Endothelial cell of umbilical vein (primary cell): Measurements from ENCODE around the gene VPS8. TPM values are rescaled to one million over a fixed set of nuclear protein-coding genes. Genes with fewer than 3 reads are reported as not detected.

ENCODE experiments used
- BruUV-seq: library from RNA; stranded (reverse); fragments of 400-500 nt; replicated peaks from 2 replicates; lab custom pipeline; 2021; lab: Mats Ljungman, UMichigan
- CTCF ChIA-PET: fragments of 300-600, 350-600 bp; sonication (Branson Sonifier 250); formaldehyde crosslinking; loops from one replicate; lab custom pipeline; 2021; ENCODE audit warnings: antibody characterized with exemption, inconsistent platforms; lab: Charles Lee
- POLR2A ChIA-PET: fragments of 300-600, 350-600 bp; sonication (Branson Sonifier 250); formaldehyde crosslinking; loops from one replicate; lab custom pipeline; 2021; ENCODE audit warnings: antibody characterized with exemption, inconsistent platforms; lab: Charles Lee
- DNase-seq: peaks from one replicate; pipeline ENCODE4 v3.0.0-alpha.2; 2011; ENCODE audit warnings: low read depth, low spot score
- FAIRE-seq: peaks from 2 replicates; lab custom pipeline; 2011; peaks lifted over from hg19 to GRCh38; lab: Jason Lieb, UNC
- H2AFZ ChIP-seq: 2 replicates; pipeline ENCODE4 v1.6.0; 2012; ENCODE audit warnings: low read depth, low read length, control low read depth, inconsistent platforms
- H3K27ac ChIP-seq: 2 replicates; pipeline ENCODE4 v1.5.1; 2011; ENCODE audit warnings: low read depth, mild to moderate bottlenecking, control low read depth, low read length, moderate library complexity; ENCODE audit not compliant: insufficient read depth
- H3K27me3 ChIP-seq, 2 experiments: 2 replicates each; pipeline versions ENCODE4 v1.6.0 to v1.6.1; 2011; ENCODE audit warnings: low read length in 2 of 2, mixed read lengths in 1 of 2; ENCODE audit not compliant: control insufficient read depth in 2 of 2, insufficient read depth in 2 of 2
- H3K36me3 ChIP-seq, 2 experiments: 2 replicates in 1 of 2; 3 replicates in 1 of 2; pipeline ENCODE4 v1.5.1; 2011; ENCODE audit warnings: low read length in 2 of 2, mild to moderate bottlenecking in 1 of 2, moderate library complexity in 1 of 2; ENCODE audit not compliant: control insufficient read depth in 2 of 2, insufficient read depth in 2 of 2; ENCODE audit errors: extremely low read depth in 1 of 2
- H3K4me1 ChIP-seq: 3 replicates; pipeline ENCODE4 v1.5.1; 2011; ENCODE audit warnings: mild to moderate bottlenecking, low read length; ENCODE audit not compliant: control insufficient read depth, insufficient read depth; ENCODE audit errors: extremely low read depth
- H3K4me2 ChIP-seq: 2 replicates; pipeline ENCODE4 v1.6.1; 2011; ENCODE audit warnings: low read length, control low read depth, mixed read lengths; ENCODE audit not compliant: insufficient read depth
- H3K4me3 ChIP-seq, 3 experiments: fragments of 200-600 bp in 1 of 3; sonication (generic), shearing (Covaris generic) in 1 of 3; replicated peaks in 1 of 3; 2 replicates each; pipeline ENCODE4 v1.5.1; 2011 to 2016; ENCODE audit warnings: control low read depth in 3 of 3, low read length in 3 of 3, mild to moderate bottlenecking in 2 of 3, inconsistent platforms in 1 of 3, low read depth in 1 of 3, moderate library complexity in 1 of 3; ENCODE audit not compliant: insufficient read depth in 1 of 3
- H3K79me2 ChIP-seq: 2 replicates; pipeline ENCODE4 v1.6.0; 2012; ENCODE audit warnings: low read length, inconsistent platforms; ENCODE audit not compliant: control insufficient read depth, insufficient read depth
- H3K9ac ChIP-seq: replicated peaks from 2 replicates; pipeline ENCODE3; 2011; ENCODE audit warnings: low read length, control low read depth; ENCODE audit not compliant: insufficient read depth; ENCODE audit errors: extremely low read depth
- H3K9me1 ChIP-seq: replicated peaks from 3 replicates; pipeline ENCODE4 v1.6.0; 2011; ENCODE audit warnings: mild to moderate bottlenecking, low read length; ENCODE audit not compliant: control insufficient read depth, insufficient read depth; ENCODE audit errors: extremely low read depth
- H3K9me3 ChIP-seq: replicated peaks from 2 replicates; pipeline ENCODE4 v1.5.1; 2012; ENCODE audit warnings: low read length, inconsistent platforms; ENCODE audit not compliant: control insufficient read depth, insufficient read depth
- H4K20me1 ChIP-seq: replicated peaks from 2 replicates; pipeline ENCODE3; 2011; ENCODE audit warnings: mild to moderate bottlenecking, low read length; ENCODE audit not compliant: control insufficient read depth, insufficient read depth; ENCODE audit errors: extremely low read depth
- dilution Hi-C: fragments of 300-500 bp; cut with MboI; formaldehyde crosslinking; loops from one replicate; pipeline ENCODE4 v1.15.0; 2019; ENCODE audit warnings: low sequenced_read_pairs; ENCODE audit not compliant: extremely low pct_ligation_motif_present
- intact Hi-C: fragments of 100-400 bp; cut with micrococcal nuclease; formaldehyde crosslinking; loops from one replicate; pipeline ENCODE4 v1.10.0; 2022
- polyA plus RNA-seq, 4 experiments: library from polyadenylated mRNA; depleted of rRNA in 3 of 4; stranded (reverse) in 3 of 4; unstranded in 1 of 4; fragments of >200 nt; gene quantifications; 2 replicates each; pipeline versions ENCODE4 v1.2.1 to v1.2.3, GENCODE V29; 2011 to 2012; ENCODE audit warnings: missing spikeins in 1 of 4
- total RNA-seq: library from RNA; stranded (reverse); gene quantifications from 2 replicates; pipeline ENCODE4 v1.2.3, GENCODE V29; 2021
- TF ChIP-seq, protein P1 (sequence below), 2 donors: IDR thresholded peaks; 1 replicate in 1 of 2; 2 replicates in 1 of 2; pipeline ENCODE4 v1.5.1; 2011; ENCODE audit warnings: low read length in 2 of 2, mild to moderate bottlenecking in 2 of 2, moderate library complexity in 2 of 2, control low read depth in 1 of 2, inconsistent platforms in 1 of 2, low read depth in 1 of 2; ENCODE audit not compliant: insufficient read depth in 1 of 2; ENCODE audit errors: extremely low read depth in 1 of 2
- TF ChIP-seq, protein P2 (sequence below): IDR thresholded peaks from 2 replicates; pipeline ENCODE4 v1.6.1; 2011; ENCODE audit not compliant: insufficient read depth, insufficient read length

Gene VPS8
- total and polyA plus RNA-seq, 2 donors (not counting 3 experiments of a cell fraction or from before 2014, with no cell fraction given), result 13.7 to 51.6 TPM

DNA sequence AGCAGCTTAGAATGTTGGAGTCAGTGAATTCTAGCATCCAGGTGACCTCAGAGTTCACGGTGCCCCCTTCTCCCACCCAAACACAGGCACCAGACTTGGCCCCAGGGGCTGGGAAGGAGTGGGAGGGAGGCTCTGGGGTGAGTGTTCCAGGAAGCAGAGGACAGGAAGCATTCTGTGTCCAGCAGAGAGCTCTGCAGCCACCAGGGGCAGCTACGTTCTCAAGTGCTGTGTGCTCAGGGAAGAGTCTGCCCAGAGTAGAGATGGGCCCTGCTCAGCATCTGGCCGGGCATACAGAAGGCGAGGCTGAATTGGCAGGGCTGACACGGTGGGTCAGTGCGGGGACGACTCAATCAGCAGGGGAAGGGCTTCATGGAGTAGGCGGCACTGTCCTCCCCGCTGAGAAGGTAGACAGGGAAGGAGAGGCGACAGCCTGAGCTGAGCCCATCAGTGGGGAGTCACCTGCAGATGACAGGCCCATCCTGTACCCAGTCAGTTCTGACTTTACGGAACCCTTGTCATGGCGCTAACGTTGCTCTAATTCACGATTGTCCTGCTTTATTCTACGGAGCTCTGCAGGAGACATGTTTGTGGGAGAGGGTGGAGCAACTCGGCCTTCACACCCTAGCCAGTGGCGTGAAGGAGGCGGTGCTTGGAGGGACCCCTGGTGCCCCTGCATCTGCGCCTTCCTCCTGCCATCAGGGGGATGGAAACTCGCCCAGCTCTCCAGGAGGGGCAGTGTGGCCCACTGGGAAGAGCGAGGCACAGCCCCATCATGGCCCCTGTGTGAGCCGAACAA, 258.7 kb downstream of the VPS8 start:
- Histone ChIP-seq H3K9ac (no peak overlapping the region), H3K9me1 (no peaks in the 10 kb centered on the region), H3K27me3 (no peaks in the 10 kb centered on the region), H3K9me3 (no peaks in the 10 kb centered on the region), H3K4me1 (no peaks in the 10 kb centered on the region), H4K20me1 (no peaks in the 10 kb centered on the region), H3K4me2 (no peak overlapping the region), H3K4me3 (no peak overlapping the region), H3K36me3 (no peaks in the 10 kb centered on the region), H2AFZ (no peak overlapping the region), H3K79me2 (no peaks in the 10 kb centered on the region), H3K27ac (no peak overlapping the region)
- no TSS peak for BruUV-seq
- intact Hi-C loops (loop anchor here (1.0 kb wide), 1 partner anchor 195 kb away; no protein-coding TSS in a partner anchor), dilution Hi-C loops (no loop called here)
- ChIA-PET POLR2A (no interaction called here), CTCF (interaction anchor here (0.6 to 1.5 kb wide), 14 partner anchors 10 to 509 kb away, joined by 3 to 30 read pairs (median 3); partner anchors contain the start of gene EPHB3)
- TF ChIP-seq, protein P1, sequence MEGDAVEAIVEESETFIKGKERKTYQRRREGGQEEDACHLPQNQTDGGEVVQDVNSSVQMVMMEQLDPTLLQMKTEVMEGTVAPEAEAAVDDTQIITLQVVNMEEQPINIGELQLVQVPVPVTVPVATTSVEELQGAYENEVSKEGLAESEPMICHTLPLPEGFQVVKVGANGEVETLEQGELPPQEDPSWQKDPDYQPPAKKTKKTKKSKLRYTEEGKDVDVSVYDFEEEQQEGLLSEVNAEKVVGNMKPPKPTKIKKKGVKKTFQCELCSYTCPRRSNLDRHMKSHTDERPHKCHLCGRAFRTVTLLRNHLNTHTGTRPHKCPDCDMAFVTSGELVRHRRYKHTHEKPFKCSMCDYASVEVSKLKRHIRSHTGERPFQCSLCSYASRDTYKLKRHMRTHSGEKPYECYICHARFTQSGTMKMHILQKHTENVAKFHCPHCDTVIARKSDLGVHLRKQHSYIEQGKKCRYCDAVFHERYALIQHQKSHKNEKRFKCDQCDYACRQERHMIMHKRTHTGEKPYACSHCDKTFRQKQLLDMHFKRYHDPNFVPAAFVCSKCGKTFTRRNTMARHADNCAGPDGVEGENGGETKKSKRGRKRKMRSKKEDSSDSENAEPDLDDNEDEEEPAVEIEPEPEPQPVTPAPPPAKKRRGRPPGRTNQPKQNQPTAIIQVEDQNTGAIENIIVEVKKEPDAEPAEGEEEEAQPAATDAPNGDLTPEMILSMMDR (IDR thresholded peaks at IDR 0.05; ENCODE audit: extremely low read depth in 1 of 2, insufficient read depth in 1 of 2, low read depth in 1 of 2, low read length in 2 of 2), result peak; percentile 29 to 55
- TF ChIP-seq, protein P2, sequence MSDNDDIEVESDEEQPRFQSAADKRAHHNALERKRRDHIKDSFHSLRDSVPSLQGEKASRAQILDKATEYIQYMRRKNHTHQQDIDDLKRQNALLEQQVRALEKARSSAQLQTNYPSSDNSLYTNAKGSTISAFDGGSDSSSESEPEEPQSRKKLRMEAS, result no peak
- DNase-seq (peak; percentile 18), FAIRE-seq (no peak)
